Stimulated activated CD4-positive, alpha-beta T cell treated with anti-CD3 and anti-CD28 coated beads, Interleukin-12 subunit alpha, Interleukin-12 subunit beta, amount 100 ng/mL, for 48 hours (primary cell): ENCODE data around the gene HYKK.
"Not testable (repeated sequence)": the region's sequence is repeated elsewhere in the genome, so short reads cannot be mapped to it uniquely, and the experiment has no call there.

Source experiments
- DNase-seq, 3 donors: peaks; one replicate each; pipeline ENCODE4 v3.0.0-alpha.2; 2020; ENCODE audit warnings: low read depth in 2 of 3, low spot score in 1 of 3

The HYKK gene

DNA sequence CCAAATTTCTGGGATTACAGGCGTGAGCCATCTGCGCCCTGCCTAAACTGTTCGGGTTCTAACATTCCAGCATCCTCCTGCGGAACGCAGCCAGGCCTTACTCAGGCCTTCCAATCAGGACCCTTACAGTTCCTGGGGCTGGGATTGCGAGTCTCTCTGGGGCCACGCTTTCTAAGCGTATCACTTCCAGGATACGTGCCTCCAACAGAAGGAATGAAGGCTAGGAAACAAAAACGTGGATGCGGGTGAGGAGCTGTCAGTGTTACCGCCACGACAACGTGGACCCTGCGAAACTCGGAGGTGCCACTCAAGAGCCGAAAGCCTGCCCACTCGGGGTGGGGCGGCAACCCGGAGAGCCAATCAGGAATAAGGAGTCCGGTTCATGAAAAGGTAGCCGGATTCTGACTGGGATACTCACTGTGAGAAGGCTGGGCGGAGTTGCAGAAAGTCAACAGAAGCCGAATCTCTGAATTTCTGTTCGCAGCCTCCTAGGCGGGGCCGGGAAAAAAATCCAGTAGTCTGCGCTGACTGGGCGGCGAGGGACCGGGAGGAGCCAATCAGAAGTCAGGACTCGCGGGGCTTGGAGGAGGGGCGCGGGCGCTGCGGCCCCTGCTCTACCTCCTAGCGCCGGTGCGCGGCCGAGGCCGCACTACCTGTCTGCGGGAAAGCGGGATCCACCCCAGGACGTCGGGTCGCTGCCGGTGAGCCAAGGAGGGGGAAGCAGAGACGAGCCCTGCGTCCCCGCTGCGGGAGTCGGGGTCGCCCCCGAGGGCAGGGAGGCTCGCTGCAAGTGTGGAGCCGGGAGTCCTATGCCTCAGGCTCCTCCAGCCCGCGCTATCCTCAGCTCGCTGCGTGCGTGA, at the start of gene HYKK:
TSS of gene HYKK (plus strand) at position 607 of the 860 bp plus-strand sequence. CDS start 5,512 bp downstream, outside the sequence.
- DNase-seq = peak; percentile 63 to 74 (median 73)

- DNase-seq = no peak
These were observed 46.6 kb upstream of the HYKK start for GRCh38 chr15:78460737-78461136.

- no peak for DNase-seq
These were observed 46.0 kb upstream of the HYKK start for GRCh38 chr15:78461171-78461888.

DNA sequence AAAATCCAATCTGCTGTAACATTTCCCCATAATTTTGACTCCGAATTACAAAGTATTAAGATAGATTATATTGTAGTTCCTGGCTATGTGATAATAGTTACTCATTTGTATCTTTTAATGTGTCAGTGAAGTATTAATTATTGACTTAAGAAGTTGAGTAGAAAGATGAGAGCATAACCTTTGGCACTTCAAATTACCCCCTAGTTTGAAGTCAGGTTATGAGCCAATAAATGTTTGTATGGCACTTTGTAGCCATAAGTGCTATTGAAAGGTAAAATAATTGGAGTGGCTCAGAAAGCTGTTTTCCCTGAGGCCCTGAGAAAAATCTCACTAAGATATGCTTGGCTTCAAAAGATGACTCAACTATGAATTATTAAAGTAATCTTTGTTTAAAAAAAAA, 38.3 kb upstream of the HYKK start:
- DNase-seq = no peak

GRCh38 chr15:78477295-78477694, 30.1 kb upstream of the HYKK start:
- no peak for DNase-seq

DNA sequence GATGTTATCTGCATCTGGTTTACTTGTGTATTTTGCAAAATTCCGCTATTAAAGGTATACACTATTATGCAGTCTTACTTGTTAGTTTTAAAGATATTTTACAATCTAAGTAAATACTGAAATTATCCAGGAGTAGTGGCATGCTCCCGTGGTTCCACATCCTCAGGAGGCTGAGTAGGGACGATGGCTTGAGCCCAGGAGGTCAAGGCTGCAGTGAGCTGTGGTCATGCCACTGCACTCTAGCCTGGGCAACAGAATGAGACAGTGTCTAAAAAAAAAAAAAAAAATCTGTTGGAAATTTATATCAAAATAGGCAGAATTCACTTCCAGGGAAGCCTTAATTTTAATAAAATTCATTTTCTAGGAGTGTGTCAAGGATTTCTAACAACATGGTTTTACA, 27.7 kb upstream of the HYKK start:
- DNase-seq = no peak

DNA sequence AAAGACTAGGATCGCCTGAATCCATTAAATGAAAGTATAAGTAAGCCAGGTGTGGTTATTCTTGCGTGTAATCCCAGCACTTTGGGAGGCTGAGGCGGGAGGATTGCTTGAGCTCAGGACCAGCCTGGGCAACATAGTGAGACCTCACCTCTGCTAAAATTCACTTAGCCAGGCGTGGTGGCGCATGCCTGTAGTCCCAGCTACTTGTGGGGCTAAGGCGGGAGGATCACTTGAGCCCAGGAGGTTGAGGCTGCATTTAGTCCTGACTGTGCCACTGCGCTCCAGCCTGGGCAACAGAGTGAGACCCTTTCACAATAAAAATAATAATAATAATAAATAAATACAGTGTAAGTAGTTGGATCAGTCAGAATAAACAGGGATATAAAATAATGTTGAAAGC, 25.5 kb upstream of the HYKK start:
- DNase-seq = no peak

DNA sequence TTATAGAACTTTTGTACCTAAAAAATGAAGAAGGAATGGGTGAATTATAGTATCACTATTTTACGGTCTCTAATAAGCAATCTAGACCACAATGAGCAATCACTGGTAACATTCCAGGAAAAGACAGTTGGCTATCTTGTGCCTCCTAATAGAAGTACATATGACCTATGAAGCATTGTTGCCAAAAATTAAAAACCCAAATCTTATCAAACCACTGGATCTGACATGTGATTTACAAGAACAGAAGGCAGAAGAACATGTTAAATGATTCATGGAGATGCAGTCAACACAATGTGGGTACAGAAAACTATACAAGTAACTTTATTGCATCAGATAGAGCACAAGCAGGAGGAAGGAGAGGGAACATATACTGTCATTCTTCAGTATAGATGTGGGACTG, 14.5 kb upstream of the HYKK start:
- no peak for DNase-seq

- no peak for DNase-seq
These were observed 5.5 kb upstream of the HYKK start for GRCh38 chr15:78501857-78502256.

DNA sequence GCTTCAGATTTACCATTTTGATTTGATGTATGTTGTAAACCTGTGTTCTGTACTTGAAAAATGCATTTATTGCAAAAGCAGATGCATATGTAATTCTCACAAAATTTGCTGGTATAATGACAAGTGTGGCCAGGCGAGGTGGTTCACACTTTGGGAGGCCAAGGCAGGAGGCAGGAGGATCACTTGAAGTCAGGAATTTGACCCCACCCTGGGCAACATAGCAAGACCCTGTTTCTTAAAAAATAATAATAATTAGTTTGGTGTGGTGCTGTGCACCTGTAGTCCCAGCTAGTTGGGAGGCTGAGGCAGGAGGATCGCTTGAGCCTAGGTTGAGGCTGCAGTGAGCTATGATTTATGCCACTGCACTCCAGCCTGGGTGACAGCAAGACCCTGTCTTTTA, 4.7 kb upstream of the HYKK start:
- DNase-seq = no peak

GRCh38 chr15:78507831-78508160, 419 bp downstream of the HYKK start:
- no peak for DNase-seq

GRCh38 chr15:78508272-78508671, 895 bp downstream of the HYKK start:
- DNase-seq = no peak

- DNase-seq = no peak
These were observed 2.4 kb downstream of the HYKK start for GRCh38 chr15:78509726-78510312.

- not testable (repeated sequence) for DNase-seq
These were observed 12.7 kb downstream of the HYKK start for GRCh38 chr15:78520035-78520434.

DNA sequence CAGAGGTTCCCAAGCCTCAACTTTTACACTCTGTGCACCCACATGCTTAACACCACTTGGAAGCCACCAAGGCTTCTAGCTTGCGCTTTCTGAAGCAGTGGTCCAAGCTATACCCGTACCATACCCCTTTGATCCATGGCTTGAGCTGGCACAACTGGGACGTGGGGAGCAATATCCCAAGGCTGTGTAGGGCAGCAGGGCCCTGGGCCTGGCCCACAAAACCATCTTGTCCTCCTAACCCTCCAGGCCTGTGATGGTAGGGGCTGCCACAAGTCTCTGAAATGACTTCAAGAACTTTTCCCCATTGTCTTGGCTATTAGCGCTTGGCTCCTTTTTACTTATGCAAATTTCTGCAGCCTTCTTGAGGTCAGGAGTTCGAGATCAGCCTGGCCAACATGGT, 16.9 kb downstream of the HYKK start:
- DNase-seq = no peak

DNA sequence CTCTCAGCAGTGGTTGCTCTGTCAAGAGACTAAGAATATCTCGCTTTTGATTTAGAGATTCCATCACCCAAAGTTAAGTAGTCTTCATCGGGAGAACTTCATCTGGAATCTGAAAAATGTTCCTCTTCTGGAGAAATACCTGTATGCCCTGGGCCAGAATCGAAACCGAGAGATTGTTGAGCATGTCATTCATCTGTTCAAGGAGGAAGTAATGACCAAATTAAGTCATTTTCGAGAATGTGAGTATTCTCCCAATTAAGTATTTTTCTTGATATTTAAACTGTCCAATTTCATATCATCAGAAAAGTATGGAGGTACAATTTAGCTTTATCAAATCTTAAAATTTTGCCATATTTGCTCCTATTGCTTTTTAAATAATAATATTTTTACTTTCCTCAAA, 19.9 kb downstream of the HYKK start:
- no peak for DNase-seq

DNA sequence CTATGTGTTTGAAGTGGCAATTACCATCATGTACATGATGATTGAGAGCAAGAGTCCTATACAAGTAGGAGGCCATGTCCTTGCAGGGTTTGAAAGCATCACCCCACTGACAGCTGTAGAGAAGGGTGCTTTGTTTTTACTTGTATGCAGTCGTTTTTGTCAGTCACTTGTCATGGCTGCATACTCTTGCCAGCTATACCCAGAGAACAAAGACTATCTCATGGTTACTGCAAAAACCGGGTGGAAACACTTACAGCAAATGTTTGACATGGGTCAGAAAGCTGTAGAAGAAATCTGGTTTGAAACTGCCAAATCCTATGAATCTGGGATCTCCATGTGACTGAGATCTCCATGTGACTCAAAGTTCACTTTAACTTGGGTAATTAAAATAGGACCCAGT, 26.0 kb downstream of the HYKK start:
- DNase-seq = no peak

DNA sequence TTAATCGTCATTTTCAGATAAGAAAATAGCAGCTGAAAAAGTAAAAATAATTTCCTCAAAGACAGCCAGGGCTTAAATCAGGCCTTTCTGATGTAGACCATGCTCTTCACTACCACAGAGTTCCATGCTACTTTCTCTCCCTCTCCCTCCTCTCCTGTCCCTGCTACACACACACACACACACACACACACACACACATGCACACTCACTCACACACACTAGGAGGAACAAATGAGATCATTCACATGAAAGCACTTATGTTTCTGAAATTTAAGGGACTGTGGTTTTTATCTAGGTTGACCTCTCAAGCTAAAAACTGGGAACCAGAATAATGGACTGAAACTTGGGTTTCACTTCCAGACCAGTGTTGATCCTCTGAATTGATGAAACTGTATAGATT, 28.8 kb downstream of the HYKK start:
- DNase-seq = no peak

GRCh38 chr15:78537266-78537905, 30.0 kb downstream of the HYKK start:
- DNase-seq = no peak

DNA sequence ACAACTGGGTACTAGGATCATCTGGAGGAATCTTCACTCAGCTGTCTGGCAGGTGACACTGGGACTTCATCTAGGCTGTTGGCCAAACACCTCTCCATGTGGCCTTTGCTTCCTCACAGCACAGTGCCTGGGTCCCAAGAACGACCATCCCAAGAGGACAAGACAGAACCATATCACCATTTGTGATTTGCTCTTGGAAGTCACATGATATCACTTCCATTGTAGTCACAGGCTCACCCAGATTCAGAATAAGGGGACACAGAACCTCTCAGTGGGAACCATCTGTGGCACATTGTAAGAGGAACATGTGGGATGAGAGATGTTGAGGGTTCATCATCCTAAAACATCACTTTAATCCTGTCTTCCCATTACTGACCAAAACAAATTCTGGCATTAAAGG, 31.0 kb downstream of the HYKK start:
- no peak for DNase-seq

- peak in 1 of 3 donors; percentile 1 for DNase-seq
These were observed 32.2 kb downstream of the HYKK start for GRCh38 chr15:78539464-78540140.
